HG03108 (cell line): ENCODE results near the gene MKRN3.
"Not testable (repeated sequence)": the region's sequence is repeated elsewhere in the genome, so short reads cannot be mapped to it uniquely, and the experiment has no call there.

Source experiments
- ATAC-seq: cut with Tn5 transposase; IDR thresholded peaks from one replicate; pipeline ENCODE4 v1.9.1; 2021; ENCODE audit warnings: moderate library complexity; ENCODE audit not compliant: unreplicated experiment

MKRN3 gene

DNA sequence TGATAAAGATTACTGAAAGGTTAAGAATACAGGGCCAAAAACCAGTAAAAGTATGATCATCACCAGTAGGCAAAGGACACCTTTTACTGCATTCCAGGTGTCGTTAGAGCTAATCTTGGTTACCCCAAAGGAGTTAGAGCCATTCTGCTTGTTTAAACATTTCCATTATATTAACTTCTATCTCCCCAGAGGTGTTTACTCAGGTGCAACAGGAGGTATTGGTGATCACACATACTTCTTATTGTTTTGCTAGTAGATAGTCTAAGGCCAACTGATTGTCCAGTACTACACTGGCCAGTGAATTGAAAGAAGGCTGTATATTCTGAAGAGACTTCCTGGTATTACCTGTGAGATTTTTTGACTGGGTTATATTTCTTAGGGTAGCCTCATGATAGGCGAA lies 22.8 kb downstream of the MKRN3 start:
- ATAC-seq = no peak

DNA sequence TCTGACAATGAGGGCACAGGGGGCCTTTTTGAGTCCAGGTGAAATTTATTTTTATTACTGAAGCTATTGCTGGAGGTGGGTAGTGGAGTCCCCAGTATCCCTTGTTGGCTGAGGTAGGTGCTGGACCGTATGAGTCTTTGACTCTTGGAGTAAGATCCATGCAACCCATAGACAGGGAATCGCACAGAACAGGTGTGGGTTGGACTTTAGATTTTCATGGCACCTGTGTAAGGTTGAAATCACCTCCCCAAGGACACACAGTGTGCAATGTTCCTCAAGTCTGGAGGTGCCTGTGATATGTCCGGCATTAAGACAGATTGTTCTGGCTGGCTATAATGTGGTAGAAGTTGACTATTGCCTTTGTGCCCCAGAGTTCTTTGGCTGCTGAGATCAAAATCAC lies 23.5 kb downstream of the MKRN3 start:
- no peak for ATAC-seq

DNA sequence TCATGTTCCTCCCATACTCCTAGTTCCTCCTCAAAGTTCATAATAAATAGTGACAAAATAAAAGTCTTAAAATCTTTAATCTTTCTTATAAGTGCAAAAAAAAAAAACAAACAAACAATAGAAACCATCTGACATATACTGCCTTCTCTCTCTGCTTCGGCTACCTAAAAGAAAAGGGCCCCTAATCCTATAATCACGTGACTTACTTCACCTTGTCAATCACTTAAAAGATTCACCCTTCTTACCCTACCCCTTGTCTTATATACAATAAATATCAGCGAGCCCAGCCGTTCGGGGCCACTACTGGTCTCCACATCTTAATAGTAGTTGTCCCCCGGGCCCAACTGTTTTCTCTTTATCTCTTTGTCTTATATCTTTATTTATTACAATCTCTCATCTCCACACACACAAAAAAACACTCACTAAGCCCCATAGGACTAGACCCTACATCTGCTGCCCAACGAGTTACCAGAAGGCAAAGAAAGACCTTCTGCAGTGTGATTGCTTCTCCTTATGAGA lies 28.8 kb downstream of the MKRN3 start:
- no peak for ATAC-seq

DNA sequence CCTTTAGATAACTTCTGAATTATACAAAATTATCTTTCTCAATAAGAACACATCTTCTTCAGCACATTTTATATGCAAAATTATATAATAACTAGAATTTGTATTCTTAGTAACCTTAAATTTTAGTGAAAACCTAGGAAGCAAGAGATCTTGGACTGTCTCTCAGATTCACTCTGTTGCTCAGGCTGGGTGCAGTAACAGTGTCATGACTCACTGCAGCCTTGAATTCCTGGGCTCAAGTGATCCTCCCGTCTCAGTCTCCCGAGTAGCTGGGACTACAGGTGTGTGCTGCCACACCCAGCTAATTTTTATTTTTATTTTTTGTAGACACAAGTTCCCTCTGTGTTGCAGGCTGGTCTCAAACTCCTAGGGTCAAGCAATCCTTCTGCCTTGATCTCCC lies 29.9 kb downstream of the MKRN3 start:
- no peak for ATAC-seq

DNA sequence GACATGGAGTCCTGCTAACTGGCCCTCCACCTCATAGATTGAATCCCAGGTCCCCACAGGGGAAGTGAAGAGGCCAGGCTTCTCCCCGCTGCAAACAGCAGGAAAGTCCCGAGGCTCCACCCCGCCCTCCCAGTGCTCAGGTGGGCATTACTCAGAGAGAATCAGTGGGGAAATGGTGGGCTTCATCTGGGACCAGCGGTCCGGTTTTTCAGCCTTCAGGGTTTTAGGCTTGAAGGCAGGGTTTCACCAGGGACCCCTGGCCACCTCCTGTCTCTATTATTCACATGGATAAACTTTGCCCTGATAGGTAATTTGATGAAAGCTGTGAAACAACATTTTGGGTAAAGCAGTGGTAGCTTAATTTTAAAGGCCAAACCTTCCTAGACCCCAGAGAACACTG lies 31.3 kb downstream of the MKRN3 start:
- no peak for ATAC-seq

DNA sequence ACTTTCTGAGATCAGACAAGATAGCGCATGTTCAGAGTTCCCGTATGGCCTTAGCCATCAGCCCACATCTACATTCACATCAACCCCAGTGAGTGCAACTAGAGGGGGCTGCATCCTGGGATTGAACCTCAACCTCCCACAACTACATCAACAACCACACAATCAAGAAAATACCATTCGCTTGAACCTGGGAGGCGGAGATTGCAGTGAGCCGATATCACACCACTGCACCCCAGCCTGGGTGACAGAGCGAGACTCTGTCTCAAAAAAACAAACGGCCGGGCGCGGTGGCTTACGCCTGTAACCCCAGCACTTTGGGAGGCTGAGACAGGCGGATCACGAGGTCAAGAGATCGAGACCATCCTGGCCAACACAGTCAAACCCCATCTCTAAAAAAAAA lies 31.8 kb downstream of the MKRN3 start:
- not testable (repeated sequence) for ATAC-seq

DNA sequence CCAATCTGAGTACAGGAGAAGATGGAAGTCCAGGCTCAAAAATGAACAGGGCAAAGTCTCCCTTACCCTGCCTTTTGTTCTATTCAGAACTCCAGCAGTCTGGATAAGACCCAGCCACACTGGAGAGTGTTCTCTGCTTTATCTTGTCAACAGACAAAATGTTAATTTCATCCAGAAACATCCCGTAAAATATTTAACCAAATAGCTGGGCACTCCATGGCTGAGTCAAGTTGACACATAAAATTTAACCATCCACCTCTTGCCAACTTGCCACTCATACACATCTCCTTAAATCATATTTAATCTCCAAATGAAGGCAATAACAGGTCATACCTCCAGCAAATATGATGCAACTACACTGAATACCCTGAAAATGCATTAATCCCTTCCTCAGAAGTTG lies 33.6 kb downstream of the MKRN3 start:
- ATAC-seq = no peak

DNA sequence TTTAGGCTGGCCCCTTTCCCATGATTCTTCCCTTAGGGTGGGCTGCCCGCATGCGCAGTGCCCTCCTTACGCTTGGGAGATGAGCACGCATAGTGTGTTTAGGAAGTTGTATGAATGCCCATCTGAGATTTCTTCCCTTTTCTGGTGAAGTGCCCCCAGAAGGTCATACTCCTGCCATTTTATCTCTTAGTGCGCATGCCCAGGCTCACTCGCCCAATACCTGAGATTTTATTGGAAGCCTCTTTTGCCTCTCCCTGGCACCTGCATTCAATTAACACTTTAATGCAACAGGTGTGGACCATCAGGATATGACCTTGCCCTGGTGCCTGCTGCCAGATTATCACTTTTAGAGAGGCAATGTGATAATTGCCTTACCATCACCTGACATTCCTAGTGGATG lies 36.6 kb downstream of the MKRN3 start:
- ATAC-seq = no peak

DNA sequence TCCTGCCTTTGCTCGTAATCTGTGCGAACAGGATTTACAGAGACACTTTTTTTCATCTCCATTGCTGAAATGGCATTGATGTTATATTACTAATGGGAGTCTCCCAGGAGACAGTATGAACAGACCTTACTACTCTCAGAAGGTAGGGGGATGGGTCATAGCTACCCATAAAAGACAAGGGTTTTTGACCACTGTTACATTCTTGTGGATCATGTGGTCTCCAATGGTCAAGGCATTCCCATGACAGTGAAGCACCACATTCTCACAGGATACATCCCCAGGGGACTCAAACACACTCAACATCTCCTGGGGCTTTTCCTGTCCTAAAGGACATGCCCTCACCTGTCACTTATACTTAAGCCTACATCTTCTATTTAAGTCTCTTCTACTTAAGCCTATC lies 40.8 kb downstream of the MKRN3 start:
- ATAC-seq = no peak

DNA sequence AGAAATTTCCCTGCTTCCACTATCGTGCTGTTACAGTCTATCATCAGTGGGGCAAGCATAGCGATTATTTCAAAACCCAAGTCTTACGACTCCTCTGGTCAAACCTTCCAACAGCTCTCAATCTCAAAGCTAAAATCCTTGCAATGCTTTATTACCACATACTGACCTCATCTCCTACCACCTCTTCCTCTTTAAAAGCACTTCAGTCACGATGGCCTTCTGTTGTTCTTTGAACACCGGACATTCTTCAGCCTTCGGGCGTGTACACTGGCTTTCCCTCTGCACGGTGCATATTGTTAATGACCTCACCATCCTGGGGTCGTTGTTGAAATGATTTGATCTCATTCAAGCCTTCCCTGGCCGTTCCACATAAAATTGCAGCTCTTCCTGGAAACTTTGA lies 51.1 kb downstream of the MKRN3 start:
- no peak for ATAC-seq
